Skin epidermis (tissue), 12 donors: ENCODE measurements around the gene DLG1.
"Not testable (repeated sequence)": the region's sequence is repeated elsewhere in the genome, so short reads cannot be mapped to it uniquely, and the experiment has no call there.

Experiments
- H3K27ac ChIP-seq, 21 experiments: fragments of 200-600 bp; sonication (generic) in 11 of 21; one replicate each; pipeline ENCODE4 v1.5.0; 2020; ENCODE audit warnings: mild to moderate bottlenecking in 3 of 21, inconsistent platforms in 2 of 21, moderate library complexity in 2 of 21
- H3K4me3 ChIP-seq, 7 experiments: fragments of 200-600 bp; sonication (generic) in 2 of 7; one replicate each; pipeline ENCODE4 v1.5.0; 2020; ENCODE audit warnings: inconsistent platforms in 2 of 7, mild to moderate bottlenecking in 2 of 7, moderate library complexity in 1 of 7

The DLG1 gene

DNA sequence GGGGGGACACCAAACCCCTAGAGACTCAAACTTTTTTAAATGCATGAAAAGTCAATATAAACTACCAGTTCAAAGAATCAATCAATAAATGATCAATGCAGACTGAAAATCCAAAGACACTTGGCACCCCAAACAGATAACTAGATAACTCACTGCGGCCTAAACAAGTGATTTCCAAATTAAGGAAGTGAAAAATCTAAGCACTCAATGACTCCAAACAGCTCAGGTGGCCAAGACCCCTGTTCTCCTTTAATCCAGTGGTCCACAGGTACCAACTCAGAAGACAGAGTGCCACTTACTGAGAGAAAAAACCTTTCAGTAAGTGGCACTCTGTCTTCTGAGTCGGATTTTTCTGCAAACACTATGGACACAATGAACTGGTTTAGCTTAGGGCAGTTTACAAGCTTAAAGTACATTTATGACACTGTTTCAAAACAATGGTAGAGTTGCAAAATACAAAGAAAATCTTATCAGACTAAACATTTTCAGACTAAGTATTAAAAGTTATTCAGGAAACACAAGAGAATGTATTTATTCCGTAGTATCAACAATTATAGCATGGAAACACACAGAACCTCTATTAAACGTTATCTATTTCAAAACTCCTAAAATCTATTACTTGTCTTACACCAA is 4.7 kb downstream of the DLG1 start:
- H3K27ac ChIP-seq = no peak overlapping the region

DNA sequence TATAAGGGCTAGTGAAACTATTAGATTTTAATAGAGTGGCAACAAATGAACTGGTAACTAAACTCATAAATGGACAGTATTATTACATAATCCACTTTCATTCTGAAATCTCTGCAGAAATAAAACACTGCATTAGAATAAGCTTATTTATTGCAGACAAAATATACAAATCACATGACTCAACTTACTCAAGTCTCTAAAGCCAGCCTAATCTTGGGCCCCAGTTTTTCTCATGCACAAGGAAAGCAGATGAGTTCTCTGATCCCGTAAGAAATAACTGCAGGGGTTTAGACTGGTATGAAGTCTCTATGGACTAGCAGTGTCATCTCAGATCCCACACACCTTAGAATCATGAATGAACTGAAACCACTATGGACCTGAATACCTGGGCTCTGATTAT is 5.8 kb downstream of the DLG1 start:
- no peak overlapping the region for H3K4me3 ChIP-seq
- no peak overlapping the region for H3K27ac ChIP-seq

More for the DNA sequence above, 4.7 kb downstream of the DLG1 start:
- H3K4me3 ChIP-seq = no peak overlapping the region

DNA sequence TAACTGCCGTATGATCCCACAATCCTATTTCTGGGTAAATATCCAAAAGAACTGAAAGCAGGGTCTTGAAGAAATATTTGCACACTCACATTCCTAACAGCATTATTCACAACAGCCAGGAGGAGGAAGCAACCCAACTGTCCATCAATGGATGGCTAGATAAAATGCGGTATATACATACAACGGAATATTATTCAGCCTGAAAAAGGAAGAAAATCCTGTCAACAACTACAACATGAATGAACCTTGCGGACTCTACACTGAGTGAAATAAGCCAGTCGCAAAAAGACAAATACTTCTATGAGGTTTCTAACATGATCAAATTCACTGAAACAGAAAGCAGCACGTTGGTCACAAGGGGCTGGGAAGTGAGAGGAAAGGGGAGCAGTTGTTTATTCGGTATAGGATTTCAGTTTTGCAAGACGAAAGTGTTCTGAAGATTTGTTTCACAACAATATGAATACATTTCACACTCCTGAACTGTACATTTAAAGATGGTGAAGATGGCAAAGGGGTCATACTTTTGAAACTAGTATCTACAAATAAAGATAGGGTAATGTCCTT is 6.2 kb downstream of the DLG1 start:
- H3K4me3 ChIP-seq = no peak overlapping the region
- H3K27ac ChIP-seq = no peak overlapping the region

DNA sequence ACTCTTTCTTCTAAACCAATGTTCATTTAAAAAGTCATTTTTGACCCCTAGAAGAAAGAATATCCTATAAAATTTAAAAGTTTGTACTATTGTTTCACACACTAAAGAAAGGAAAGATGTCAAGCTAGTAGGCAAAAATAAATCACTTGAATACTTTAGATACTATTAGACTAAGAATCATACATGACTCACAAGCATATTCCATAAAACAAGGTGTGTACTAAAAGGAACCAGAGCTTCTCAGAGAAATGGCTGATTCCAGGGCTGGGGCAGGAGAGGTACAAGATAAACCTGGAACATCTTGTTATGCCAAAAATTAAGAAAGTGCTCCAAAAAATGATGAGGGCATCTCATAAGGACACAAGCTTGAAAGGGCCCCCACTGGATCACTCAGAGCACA is 8.7 kb downstream of the DLG1 start:
- H3K27ac ChIP-seq = no peak overlapping the region

DNA sequence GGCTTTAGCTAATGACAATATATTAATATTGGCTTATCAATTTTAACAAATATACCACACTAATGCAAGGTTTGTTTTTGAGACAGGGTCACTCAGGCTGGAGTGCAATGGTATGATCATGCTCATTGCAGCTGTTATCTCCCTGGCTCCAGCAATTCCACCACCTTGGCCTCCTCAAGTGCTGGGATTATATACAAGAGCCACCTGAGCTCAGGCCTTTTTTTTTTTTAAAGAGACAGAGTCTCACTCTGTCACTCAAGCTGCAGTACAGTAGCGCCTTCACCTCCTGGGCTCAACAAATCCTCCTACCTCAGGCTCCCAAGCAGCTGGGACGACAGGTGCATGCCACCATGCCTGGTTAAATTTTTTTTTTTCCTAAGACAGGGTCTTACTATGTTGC is 11.7 kb downstream of the DLG1 start:
- Histone ChIP-seq H3K27ac (no peak overlapping the region), H3K4me3 (no peak overlapping the region)

More for the DNA sequence above, 8.7 kb downstream of the DLG1 start:
- H3K4me3 ChIP-seq = no peak overlapping the region

DNA sequence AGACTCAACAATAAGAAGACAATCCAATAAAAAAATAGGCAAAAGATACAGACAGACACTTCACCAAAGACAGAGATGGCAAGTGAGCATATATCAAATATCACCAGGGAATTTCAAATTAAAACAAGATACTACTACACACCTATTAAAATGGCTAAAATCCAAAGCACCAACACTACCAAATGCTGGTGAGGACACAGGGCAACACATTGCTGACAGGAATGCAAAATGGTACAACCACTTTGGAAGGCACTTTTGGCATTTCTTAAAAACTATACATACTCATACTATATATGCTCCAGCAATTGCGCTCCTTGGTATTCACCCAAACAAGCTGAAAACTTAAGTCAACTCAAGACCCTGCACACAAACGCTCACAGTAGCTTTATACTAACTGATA is 12.9 kb downstream of the DLG1 start:
- no peak overlapping the region for H3K27ac ChIP-seq
- no peak overlapping the region for H3K4me3 ChIP-seq

DNA sequence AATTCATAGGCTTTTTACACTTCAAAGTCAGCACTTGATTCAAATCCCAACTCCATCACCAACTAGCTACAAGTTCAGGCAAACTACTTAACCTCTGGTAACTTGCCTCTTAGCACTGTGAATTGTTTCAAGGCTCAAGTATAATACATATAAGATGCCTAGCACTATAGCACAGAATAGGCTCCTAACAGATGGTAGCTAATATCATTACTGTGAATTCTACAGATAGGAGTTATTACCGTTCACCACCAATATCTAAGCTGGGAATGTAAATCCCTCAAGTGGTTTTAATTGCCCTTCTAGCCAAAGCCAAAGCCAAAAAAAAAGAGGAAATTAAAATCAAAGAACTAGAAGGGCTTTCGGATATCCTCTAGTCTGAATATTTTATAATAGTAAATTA is 15.4 kb downstream of the DLG1 start:
- Histone ChIP-seq H3K4me3 (no peak overlapping the region), H3K27ac (no peak overlapping the region)

DNA sequence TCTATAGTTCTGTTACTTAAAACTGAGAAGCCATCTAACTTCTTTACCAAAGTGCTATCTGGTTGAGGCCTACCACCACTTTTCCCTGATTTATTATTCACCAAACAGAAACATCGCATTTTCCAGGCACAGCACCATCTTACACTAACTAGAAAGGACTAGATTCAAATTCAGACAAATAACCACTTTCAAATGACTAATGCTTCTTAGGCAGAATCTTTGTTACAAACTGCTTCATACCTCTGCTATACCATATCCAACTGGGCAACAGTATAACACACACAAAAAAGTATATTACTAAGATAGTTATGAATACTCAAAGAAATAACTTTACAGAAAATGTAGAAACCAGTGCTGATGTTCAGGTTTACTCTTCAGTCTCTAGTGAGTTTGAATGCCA is 16.6 kb downstream of the DLG1 start:
- no peak overlapping the region for H3K4me3 ChIP-seq
- no peak overlapping the region for H3K27ac ChIP-seq

DNA sequence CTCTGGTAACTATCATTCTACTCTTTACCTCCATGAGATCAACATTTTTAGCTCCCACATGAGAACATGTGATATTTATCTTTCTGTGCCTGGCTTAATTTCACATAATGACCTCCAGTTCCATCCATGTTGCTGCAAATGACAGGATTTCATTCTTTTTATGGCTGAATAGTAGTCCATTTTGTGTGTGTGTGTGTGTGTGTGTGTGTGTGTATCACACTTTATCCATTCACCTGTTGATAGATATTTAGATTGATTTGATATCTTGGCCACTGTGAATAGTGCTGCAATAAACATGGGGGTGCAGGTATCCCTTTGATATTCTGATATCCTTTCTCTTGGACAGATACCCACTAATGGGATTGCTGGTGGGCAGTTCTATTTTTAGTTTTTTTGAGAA is 18.3 kb downstream of the DLG1 start:
- Histone ChIP-seq H3K4me3 (no peak overlapping the region), H3K27ac (no peak overlapping the region)

DNA sequence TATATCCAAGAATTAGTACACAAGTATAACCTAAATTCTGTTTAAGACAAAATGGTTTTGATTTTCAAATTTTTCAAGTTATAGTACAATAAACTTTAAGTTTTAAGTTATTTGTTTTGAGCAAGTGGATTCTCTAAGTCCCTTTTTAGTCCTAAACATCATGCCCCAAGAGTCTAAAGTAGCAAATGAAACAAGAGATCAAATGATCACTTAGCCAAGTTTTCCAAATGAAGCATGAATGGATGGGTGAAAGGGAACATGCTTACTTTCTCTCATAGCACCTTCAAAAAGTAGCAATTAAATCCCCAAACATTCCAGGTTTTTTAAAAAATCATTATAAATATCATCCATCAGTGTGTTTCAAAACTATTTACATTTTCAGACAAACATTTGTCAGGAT is 19.5 kb downstream of the DLG1 start:
- Histone ChIP-seq H3K27ac (no peak overlapping the region), H3K4me3 (no peak overlapping the region)

DNA sequence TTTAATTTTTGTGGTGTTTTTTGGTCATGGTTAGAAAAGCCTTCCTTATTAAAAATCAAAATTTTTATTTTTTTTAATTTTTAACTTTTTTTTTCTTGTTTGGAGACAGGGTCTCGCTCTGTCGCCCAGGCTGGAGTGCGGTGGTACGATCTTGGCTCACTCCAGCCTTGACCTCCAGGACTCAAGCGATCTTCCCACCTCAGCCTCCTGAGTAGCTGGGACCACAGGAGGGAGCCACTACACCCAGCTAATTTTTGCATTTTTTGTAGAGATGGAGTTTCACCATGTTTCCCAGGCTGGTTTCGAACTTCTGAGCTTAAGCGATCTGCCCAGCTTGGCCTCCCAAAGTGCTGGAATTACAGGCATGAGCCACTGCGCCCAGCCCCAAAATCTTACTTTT is 21.6 kb downstream of the DLG1 start:
- not testable (repeated sequence) for H3K4me3 ChIP-seq, H3K27ac ChIP-seq

DNA sequence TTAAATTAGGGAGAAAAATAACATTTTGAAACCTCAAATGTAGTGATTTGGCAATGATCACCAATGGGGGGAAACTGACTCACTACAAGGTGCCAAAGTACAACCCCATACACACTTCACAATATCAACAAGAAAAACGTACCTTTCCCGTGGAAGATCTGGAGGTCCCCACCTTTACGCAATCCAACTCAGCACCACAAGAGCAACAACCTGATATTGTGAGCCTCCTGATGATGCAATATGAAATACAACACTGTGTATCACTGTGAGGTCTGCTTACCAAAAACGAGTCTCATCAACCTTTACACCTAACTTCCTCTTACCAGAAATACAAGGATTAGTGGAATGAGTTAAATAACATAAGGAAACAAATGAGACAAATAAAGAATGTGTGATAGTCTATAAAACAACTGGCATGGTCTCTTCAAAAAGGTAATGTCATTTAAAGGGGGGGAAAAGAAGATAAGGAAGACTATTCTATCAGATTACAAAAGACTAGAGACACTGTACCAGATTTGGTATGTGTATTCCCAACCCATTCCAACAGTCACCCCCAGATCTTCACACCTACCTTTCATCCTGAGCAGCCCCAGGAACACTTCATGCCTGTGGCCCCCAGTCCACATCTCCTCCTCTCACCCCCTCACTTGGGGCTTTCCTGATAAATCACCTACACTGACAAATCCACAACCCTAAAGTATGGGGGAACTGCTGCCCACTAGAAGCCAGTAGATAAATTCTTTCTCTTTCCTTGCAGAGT is 27.7 kb downstream of the DLG1 start:
- no peak overlapping the region for H3K4me3 ChIP-seq
- H3K27ac ChIP-seq = no peak overlapping the region

DNA sequence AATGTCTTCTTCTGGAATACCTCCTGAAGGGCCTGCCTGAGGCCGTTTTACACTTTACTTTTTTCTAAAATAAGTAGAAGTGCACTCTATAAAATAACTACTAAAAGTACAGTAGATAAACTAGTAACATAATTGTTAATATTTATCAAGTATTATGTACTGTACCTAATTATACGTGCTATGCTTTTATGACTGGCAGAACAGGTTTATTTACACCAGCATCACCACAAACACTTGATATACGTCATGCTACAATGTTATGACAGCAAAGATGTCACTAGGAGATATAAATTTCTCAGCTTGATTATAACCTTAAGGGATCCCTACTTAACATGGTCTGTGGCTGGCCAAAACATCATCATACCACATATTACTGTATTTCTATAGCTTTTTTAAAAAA is 29.4 kb downstream of the DLG1 start:
- Histone ChIP-seq H3K27ac (no peak overlapping the region), H3K4me3 (no peak overlapping the region)

DNA sequence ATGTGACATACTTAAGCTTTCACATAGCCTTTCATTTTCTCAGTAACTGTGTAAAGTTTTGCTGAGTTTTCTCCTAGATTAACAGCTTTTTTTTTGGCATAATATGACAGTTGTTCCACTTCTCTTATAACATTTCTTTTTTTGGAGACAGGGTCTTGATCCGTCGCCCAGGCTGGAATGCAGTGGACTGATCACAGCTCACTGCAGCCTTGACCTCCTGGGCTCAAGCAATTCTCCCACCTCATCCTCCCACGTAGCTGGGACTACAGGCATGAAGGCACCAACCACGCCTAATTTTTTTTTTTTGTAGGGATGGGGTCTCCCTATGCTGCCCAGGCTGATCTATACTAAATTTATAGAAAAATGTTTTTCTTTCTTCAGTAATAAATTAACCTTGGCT is 30.1 kb downstream of the DLG1 start:
- Histone ChIP-seq H3K4me3 (no peak overlapping the region), H3K27ac (no peak overlapping the region)

DNA sequence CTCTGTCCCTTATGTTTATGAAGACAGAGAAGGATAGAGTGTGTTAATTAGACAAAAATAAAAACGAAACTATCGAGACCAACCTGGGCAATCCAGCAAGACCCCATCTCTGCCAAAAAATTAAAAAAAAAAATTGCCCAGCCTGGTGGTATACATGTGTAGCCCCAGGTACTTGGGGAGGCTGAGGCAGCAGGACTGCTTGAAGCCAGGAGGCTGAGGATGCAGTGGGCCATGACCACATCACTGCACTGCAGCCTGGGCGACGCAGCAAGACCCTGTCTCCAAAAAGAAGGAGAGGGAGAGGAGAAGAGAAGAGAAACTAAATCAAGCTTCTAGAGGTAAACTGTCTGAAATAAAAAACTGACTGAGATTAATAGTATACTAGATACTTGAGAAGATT is 32.1 kb downstream of the DLG1 start:
- Histone ChIP-seq H3K27ac (no peak overlapping the region), H3K4me3 (no peak overlapping the region)

DNA sequence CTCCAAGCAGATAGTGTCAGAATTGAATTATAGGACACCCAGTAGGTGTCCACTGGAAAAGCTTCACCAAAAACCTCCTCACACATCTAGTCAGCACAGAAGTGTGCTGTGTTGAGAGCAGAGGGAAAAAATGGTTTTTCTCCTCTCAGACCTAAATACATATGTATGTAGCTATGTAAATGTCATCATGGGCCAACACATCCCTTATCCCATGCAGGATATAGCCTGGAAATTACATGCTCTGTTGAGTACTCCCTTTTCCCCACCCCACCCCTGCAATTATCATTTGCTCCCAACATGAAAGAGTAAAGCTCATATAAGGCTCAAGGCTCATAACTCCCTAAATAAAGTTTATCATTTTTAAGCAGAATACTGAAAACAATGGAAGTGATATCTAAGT is 35.7 kb downstream of the DLG1 start:
- H3K27ac ChIP-seq = no peak overlapping the region
- no peak overlapping the region for H3K4me3 ChIP-seq

DNA sequence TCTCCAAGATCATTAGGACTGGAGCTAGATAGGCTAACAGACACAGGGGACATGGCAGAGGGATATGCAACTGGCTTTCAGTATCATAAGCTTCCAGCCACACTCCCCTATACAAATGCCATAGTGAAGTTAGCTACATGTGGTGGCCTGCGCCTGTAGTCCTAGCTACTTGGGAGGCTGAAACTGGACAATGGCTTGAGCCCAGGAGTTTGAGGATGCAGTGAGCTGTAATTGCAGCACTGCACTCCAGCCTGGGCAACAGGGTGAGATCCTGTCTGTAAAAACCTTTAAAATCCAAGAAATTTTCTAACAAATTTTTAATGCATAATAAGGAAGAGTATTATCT is 37.3 kb downstream of the DLG1 start:
- Histone ChIP-seq H3K4me3 (no peak overlapping the region), H3K27ac (no peak overlapping the region)

DNA sequence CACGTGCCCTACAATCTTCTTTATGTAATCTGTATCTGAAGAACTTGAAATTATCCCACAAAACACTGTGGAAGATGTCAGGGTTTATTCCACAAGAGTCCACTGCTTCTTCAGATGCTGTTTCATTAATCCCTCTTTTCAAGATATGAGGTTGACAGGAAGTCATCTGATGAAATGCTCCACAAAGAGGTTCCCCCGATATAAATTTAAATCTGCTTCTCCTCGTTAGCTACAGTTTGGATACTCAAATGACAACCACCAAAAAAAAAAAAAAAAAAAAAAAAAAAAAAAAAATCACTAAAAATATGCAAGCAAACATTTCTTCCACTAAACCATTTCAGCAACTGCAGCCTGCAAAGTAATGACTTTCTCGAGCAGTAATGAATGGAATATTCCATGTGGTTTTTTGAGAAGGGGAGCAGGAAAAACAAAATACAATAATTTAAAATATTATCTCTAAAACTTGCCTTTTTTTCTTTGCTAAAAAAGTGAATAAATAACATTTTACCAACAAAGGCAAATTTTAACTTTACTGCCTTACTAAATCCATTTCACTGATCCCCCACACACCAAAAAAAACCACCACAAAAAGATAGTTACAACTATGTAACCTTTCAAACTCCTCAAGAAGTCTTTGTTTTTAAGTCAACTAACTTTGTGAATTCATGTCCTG is 37.8 kb downstream of the DLG1 start:
- no peak overlapping the region for H3K27ac ChIP-seq

DNA sequence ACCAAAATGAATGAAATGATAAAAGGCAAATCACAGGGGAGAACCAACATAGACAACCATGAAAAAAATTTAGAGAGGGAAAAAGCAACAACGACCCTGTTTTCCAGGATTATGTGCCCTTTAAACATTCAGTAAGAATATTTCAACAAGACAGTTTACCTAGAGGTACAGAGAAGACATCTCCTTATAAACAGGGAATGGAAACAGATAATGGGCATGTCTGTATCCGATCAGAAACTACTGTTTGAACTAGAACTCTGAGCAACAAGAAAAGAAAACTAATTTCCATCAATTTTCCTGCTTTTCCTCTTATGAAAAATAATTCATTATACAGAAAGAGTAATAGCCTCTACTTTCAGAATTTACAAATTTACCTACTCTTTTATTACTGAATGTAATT is 39.3 kb downstream of the DLG1 start:
- Histone ChIP-seq H3K27ac (no peak overlapping the region), H3K4me3 (no peak overlapping the region)

More for the DNA sequence above, 37.8 kb downstream of the DLG1 start:
- no peak overlapping the region for H3K4me3 ChIP-seq

DNA sequence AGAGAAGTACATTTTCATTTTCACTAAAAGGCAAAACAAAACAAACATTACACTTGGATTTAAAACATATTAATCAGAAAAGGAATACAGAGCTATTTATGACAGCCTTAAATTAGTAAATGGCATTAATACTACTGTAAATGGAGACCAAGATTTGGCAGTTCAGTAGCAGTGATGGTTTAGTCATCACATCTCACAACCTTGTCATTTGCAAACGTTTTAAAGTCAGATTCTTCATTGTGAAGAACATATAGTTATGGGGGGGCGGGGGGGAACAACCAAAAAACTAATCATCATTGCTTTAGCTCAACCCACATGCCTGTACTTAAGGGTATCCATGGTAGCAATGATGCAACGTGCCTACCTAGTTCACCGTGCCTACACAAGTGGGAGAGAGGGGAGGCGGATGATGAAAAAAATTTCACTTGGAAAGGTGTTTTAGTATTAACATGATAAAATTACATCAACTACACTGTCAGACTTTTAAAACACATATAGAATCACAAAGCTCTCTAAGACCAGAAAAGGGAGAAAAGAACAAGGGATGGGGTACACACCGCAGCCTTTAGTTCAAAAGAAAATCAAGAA is 40.1 kb downstream of the DLG1 start:
- H3K27ac ChIP-seq = no peak overlapping the region

DNA sequence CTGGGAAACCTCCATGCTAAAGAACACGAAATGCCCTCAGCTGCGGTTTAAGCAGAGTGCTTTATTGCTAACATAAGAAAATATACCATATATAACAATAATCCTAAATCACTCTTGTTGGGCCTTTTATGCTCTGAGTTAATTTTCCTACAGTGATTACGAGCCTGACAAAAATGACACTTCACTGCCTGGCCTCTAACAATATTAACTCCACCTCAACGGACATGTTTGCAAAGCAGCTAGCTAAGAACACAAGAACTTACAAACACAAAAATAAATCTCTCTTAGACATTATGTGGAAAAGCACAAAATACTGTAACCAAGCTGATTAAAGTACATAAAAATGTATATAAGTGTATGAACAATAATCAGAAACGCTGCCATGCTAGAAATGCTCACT is 40.7 kb downstream of the DLG1 start:
- H3K4me3 ChIP-seq = no peak overlapping the region
- peak overlapping the region in 1 of 21 experiments; percentile 5 for H3K27ac ChIP-seq

More for the DNA sequence above, 40.1 kb downstream of the DLG1 start:
- H3K4me3 ChIP-seq = no peak overlapping the region
